Measurements from ENCODE around the gene ANO9. TPM values are rescaled to one million over a fixed set of nuclear protein-coding genes. Genes with fewer than 3 reads are reported as not detected.

Gene ANO9
- total and polyA plus RNA-seq, 2 donors from 2014 or later: 11.3 to 21.8 TPM

- FAIRE-seq (no peak), DNase-seq (no peak)
- intact Hi-C loops (cut with DNase I): no loop called here
- no peak overlapping the region for H3K9ac ChIP-seq (ENCODE audit: low read length in 3 of 3)
- no peak for TF ChIP-seq CTCF (IDR thresholded peaks at IDR 0.05; ENCODE audit: borderline replicate concordance, extremely low read depth, insufficient read depth)
- H3K4me1 ChIP-seq (ENCODE audit: control insufficient read depth in 2 of 3, insufficient read depth in 2 of 3, low read depth in 1 of 3, low read length in 3 of 3): peaks cover 0 to 19% (median 0%) of the 10 kb centered on the region in 3 donors
- H3K4me3 ChIP-seq (ENCODE audit: low read length in 3 of 3): no peak overlapping the region
- peaks cover 0 to 9% (median 5%) of the 10 kb centered on the region in 3 donors for H3K36me3 ChIP-seq (ENCODE audit: control insufficient read depth in 2 of 3, insufficient read depth in 3 of 3, low read length in 3 of 3)
- H3K9me3 ChIP-seq (ENCODE audit: control insufficient read depth in 2 of 3, insufficient read depth in 1 of 3, low read length in 3 of 3): no peaks in the 10 kb centered on the region
- no peak overlapping the region for H3K27ac ChIP-seq (ENCODE audit: low read depth in 2 of 2, low read length in 2 of 2)
- no peaks in the 10 kb centered on the region for H3K27me3 ChIP-seq (ENCODE audit: control insufficient read depth, insufficient read depth, low read length)
Observed at GRCh38 chr11:454043-454442, 12.2 kb upstream of the ANO9 start.

- H3K9ac ChIP-seq (ENCODE audit: low read length in 3 of 3): no peak overlapping the region
- no peak for TF ChIP-seq CTCF (IDR thresholded peaks at IDR 0.05; ENCODE audit: borderline replicate concordance, extremely low read depth, insufficient read depth)
- H3K4me1 ChIP-seq (ENCODE audit: control insufficient read depth in 2 of 3, insufficient read depth in 2 of 3, low read depth in 1 of 3, low read length in 3 of 3): peaks cover 0 to 22% (median 0%) of the 10 kb centered on the region in 3 donors
- H3K27ac ChIP-seq (ENCODE audit: low read depth in 2 of 2, low read length in 2 of 2): no peak overlapping the region
- FAIRE-seq (no peak), DNase-seq (peak in 1 of 5 donors; percentile 68)
- H3K27me3 ChIP-seq (ENCODE audit: control insufficient read depth, insufficient read depth, low read length): no peaks in the 10 kb centered on the region
- no peak overlapping the region for H3K4me3 ChIP-seq (ENCODE audit: low read length in 3 of 3)
- H3K9me3 ChIP-seq (ENCODE audit: control insufficient read depth in 2 of 3, insufficient read depth in 1 of 3, low read length in 3 of 3): no peaks in the 10 kb centered on the region
- peaks cover 0 to 9% (median 5%) of the 10 kb centered on the region in 3 donors for H3K36me3 ChIP-seq (ENCODE audit: control insufficient read depth in 2 of 3, insufficient read depth in 3 of 3, low read length in 3 of 3)
- intact Hi-C loops (cut with DNase I): no loop called here
Observed at GRCh38 chr11:453564-453963, 11.8 kb upstream of the ANO9 start.

- H3K4me1 ChIP-seq (ENCODE audit: control insufficient read depth in 2 of 3, insufficient read depth in 2 of 3, low read depth in 1 of 3, low read length in 3 of 3): peaks cover 0 to 26% (median 0%) of the 10 kb centered on the region in 3 donors
- H3K4me3 ChIP-seq (ENCODE audit: low read length in 3 of 3): no peak overlapping the region
- H3K27ac ChIP-seq (ENCODE audit: low read depth in 2 of 2, low read length in 2 of 2): no peak overlapping the region
- no peak overlapping the region for H3K9ac ChIP-seq (ENCODE audit: low read length in 3 of 3)
- intact Hi-C loops (cut with DNase I): no loop called here
- no peaks in the 10 kb centered on the region for H3K9me3 ChIP-seq (ENCODE audit: control insufficient read depth in 2 of 3, insufficient read depth in 1 of 3, low read length in 3 of 3)
- FAIRE-seq: no peak
- no peaks in the 10 kb centered on the region for H3K27me3 ChIP-seq (ENCODE audit: control insufficient read depth, insufficient read depth, low read length)
- no peak for DNase-seq
- H3K36me3 ChIP-seq (ENCODE audit: control insufficient read depth in 2 of 3, insufficient read depth in 3 of 3, low read length in 3 of 3): peaks cover 0 to 9% (median 5%) of the 10 kb centered on the region in 3 donors
- no peak for TF ChIP-seq CTCF (IDR thresholded peaks at IDR 0.05; ENCODE audit: borderline replicate concordance, extremely low read depth, insufficient read depth)
Observed at GRCh38 chr11:452916-453527, 11.2 kb upstream of the ANO9 start.
